ENCODE results near the gene VPS18.

- TF ChIP-seq CTCF (IDR thresholded peaks at IDR 0.05) = no peak
- TF ChIP-seq EZH2 (IDR thresholded peaks at IDR 0.05; ENCODE audit: borderline replicate concordance, insufficient read depth, low read depth, low read length, poor library complexity, severe bottlenecking) = no peak
Measured at GRCh38 chr15:40936234-40936708, 42.0 kb downstream of the VPS18 start.

All from B cell (primary cell).